Panc1 (cell line): Measurements from ENCODE around the gene ZNF808. TPM values are rescaled to one million over a fixed set of nuclear protein-coding genes. Genes with fewer than 3 reads are reported as not detected.

Experiments used
- ATAC-seq: fragments of 200-7000 bp; cut with Tn5 transposase; 2 replicates; pipeline ENCODE4 v1.9.1; 2020; ENCODE audit warnings: mild to moderate bottlenecking, moderate library complexity
- BruUV-seq: library from RNA; stranded (reverse); fragments of 400-500 nt; replicated peaks from 2 replicates; lab custom pipeline; 2021; lab: Mats Ljungman, UMichigan
- CTCF ChIA-PET: fragments of 300-600 bp; sonication (Branson Sonifier 250); formaldehyde crosslinking; loops from one replicate; lab custom pipeline; 2022; ENCODE audit warnings: antibody characterized with exemption; lab: Charles Lee
- POLR2A ChIA-PET: fragments of 300-600 bp; sonication (Branson Sonifier 250); formaldehyde crosslinking; loops from one replicate; lab custom pipeline; 2022; ENCODE audit warnings: antibody characterized with exemption; lab: Charles Lee
- DNase-seq: peaks from one replicate; pipeline ENCODE4 v3.0.0-alpha.2; 2010; ENCODE audit warnings: low read depth, low spot score
- H3K27ac ChIP-seq: 2 replicates; pipeline ENCODE4 v1.5.1; 2011; ENCODE audit warnings: mild to moderate bottlenecking, low read length, inconsistent platforms
- H3K27me3 ChIP-seq: fragments of 200-500 bp; sonication (Bioruptor generic); 2 replicates; pipeline ENCODE4 v1.6.0; 2014; ENCODE audit warnings: low read length, inconsistent platforms; ENCODE audit not compliant: control insufficient read depth, insufficient read depth
- H3K36me3 ChIP-seq: fragments of 200-500 bp; sonication (Bioruptor generic); 2 replicates; pipeline ENCODE4 v1.5.1; 2014; ENCODE audit warnings: inconsistent platforms, mild to moderate bottlenecking, low read length, moderate library complexity; ENCODE audit not compliant: control insufficient read depth, insufficient read depth
- H3K4me1 ChIP-seq: 2 replicates; pipeline ENCODE4 v1.5.1; 2011; ENCODE audit warnings: inconsistent platforms, mild to moderate bottlenecking, low read length, moderate library complexity; ENCODE audit not compliant: control insufficient read depth, insufficient read depth
- H3K4me3 ChIP-seq, 2 experiments: 2 replicates each; pipeline ENCODE4 v1.5.1; 2011 to 2012; ENCODE audit warnings: low read depth in 2 of 2, low read length in 2 of 2, mild to moderate bottlenecking in 2 of 2, inconsistent platforms in 1 of 2, moderate library complexity in 1 of 2
- H3K9me3 ChIP-seq: fragments of 200-500 bp; sonication (Bioruptor generic); 2 replicates; pipeline ENCODE4 v1.5.1; 2014; ENCODE audit warnings: low read depth, mild to moderate bottlenecking, inconsistent platforms, low read length, moderate library complexity; ENCODE audit not compliant: control insufficient read depth, insufficient read depth
- POLR2AphosphoS5 ChIP-seq: IDR thresholded peaks from 2 replicates; pipeline ENCODE4 v1.6.1; 2012; ENCODE audit warnings: mild to moderate bottlenecking, low read depth, low read length, moderate library complexity
- REST ChIP-seq, 2 experiments: IDR thresholded peaks; 2 replicates each; pipeline ENCODE4 v1.6.1; 2011 to 2012; ENCODE audit warnings: low read depth in 2 of 2, control low read depth in 1 of 2, low read length in 1 of 2, mild to moderate bottlenecking in 1 of 2, moderate library complexity in 1 of 2; ENCODE audit not compliant: insufficient read depth in 1 of 2
- SIN3A ChIP-seq: IDR thresholded peaks from 2 replicates; pipeline ENCODE4 v1.6.1; 2012; ENCODE audit warnings: low read depth, mild to moderate bottlenecking, low read length, moderate library complexity, borderline replicate concordance; ENCODE audit not compliant: insufficient read depth
- TCF7L2 ChIP-seq: IDR thresholded peaks from 2 replicates; pipeline ENCODE4 v1.6.1; 2011; ENCODE audit warnings: mild to moderate bottlenecking, low read depth, low read length, inconsistent platforms
- in situ Hi-C: cut with HindIII; loops from 2 replicates; pipeline ENCODE4 v1.10.0; 2016; ENCODE audit warnings: low sequenced_read_pairs, low pct_unique_long_range_greater_than_20kb
- intact Hi-C: fragments of 100-400 bp; cut with micrococcal nuclease; formaldehyde crosslinking; loops from one replicate; pipeline ENCODE4 v1.10.0; 2022; ENCODE audit not compliant: unreplicated experiment
- total RNA-seq: library from RNA; stranded (reverse); gene quantifications from one replicate; pipeline ENCODE4 v1.2.1, GENCODE V29; 2021; ENCODE audit not compliant: unreplicated experiment
- TF ChIP-seq, protein P1 (sequence below): fragments of 450-650 bp; IDR thresholded peaks from 2 replicates; pipeline ENCODE4 v1.5.1; 2017; ENCODE audit warnings: mild to moderate bottlenecking

The ZNF808 gene
- total RNA-seq, 1 experiment from 2014 or later: 19.1 TPM

GRCh38 chr19:52507266-52507665, 20.2 kb upstream of the ZNF808 start:
- BruUV-seq: no TSS peak
- H3K9me3 ChIP-seq: no peaks in the 10 kb centered on the region

DNA sequence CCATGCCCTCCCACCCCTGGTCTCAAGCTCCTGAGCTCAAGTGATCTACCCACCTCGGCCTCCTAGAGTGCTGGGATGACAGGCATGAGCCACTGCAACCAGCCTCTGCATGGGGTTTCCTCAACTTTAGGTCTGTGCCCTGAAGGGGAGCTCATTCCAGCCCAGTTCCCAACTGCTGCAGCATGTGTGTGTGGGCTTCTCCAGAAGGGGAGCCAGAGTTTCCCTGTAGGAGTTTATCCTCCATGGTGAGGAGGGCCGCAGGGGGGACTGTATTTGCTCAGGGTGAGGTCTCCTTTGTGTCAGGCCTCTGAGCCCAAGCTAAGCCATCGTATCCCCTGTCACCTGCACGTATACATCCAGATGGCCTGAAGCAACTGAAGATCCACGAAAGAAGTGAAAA, 11.3 kb upstream of the ZNF808 start:
- no peak for ATAC-seq
- Histone ChIP-seq H3K36me3 (no peaks in the 10 kb centered on the region), H3K9me3 (no peaks in the 10 kb centered on the region), H3K4me3 (no peak overlapping the region), H3K27me3 (no peaks in the 10 kb centered on the region), H3K27ac (no peak overlapping the region), H3K4me1 (no peaks in the 10 kb centered on the region)
- ChIA-PET POLR2A (no interaction called here), CTCF (no interaction called here)
- no peak for TF ChIP-seq TCF7L2
- TF ChIP-seq SIN3A: no peak
- TF ChIP-seq POLR2AphosphoS5: no peak
- no peak for TF ChIP-seq REST (IDR thresholded peaks at IDR 0.05; ENCODE audit: insufficient read depth in 1 of 2, low read depth in 2 of 2, low read length in 1 of 2)
- TF ChIP-seq, protein P1, sequence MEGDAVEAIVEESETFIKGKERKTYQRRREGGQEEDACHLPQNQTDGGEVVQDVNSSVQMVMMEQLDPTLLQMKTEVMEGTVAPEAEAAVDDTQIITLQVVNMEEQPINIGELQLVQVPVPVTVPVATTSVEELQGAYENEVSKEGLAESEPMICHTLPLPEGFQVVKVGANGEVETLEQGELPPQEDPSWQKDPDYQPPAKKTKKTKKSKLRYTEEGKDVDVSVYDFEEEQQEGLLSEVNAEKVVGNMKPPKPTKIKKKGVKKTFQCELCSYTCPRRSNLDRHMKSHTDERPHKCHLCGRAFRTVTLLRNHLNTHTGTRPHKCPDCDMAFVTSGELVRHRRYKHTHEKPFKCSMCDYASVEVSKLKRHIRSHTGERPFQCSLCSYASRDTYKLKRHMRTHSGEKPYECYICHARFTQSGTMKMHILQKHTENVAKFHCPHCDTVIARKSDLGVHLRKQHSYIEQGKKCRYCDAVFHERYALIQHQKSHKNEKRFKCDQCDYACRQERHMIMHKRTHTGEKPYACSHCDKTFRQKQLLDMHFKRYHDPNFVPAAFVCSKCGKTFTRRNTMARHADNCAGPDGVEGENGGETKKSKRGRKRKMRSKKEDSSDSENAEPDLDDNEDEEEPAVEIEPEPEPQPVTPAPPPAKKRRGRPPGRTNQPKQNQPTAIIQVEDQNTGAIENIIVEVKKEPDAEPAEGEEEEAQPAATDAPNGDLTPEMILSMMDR: no peak
- in situ Hi-C loops: no loop called here
- intact Hi-C loops: no loop called here
- BruUV-seq: no TSS peak
- DNase-seq: no peak

More at GRCh38 chr19:52507266-52507665, 20.2 kb upstream of the ZNF808 start:
- in situ Hi-C loops: no loop called here
- H3K36me3 ChIP-seq: no peaks in the 10 kb centered on the region
- no peaks in the 10 kb centered on the region for H3K4me1 ChIP-seq
- no peaks in the 10 kb centered on the region for H3K27me3 ChIP-seq
- no peak overlapping the region for H3K27ac ChIP-seq
- ChIA-PET POLR2A (no interaction called here), CTCF (no interaction called here)
- no peak overlapping the region for H3K4me3 ChIP-seq
- DNase-seq (no peak), ATAC-seq (no peak)
- intact Hi-C loops: no loop called here
- TF ChIP-seq POLR2AphosphoS5: no peak
- TF ChIP-seq, protein P1: no peak
- no peak for TF ChIP-seq SIN3A
- TF ChIP-seq TCF7L2: no peak
- TF ChIP-seq REST (IDR thresholded peaks at IDR 0.05; ENCODE audit: insufficient read depth in 1 of 2, low read depth in 2 of 2, low read length in 1 of 2): no peak
